ENCODE results near the gene IFNA14.

Gene IFNA14

DNA sequence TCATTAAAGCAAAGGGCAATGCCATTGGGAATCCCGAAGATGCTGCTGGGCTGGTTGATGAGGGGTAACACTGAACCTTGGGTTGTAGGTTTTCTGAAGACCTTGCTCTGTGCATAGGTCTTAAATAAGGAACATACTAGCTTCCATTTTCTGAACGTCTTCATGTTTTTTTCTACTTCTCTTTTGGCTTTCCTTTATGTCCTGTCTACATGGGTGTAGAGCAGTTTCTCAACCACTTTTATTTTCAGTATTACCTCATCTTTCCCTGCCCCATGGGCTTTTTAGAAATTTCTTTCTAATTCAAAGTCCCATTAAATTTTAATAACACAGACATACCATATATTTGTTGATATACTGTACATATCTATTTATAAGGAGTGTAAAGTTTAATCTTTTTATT is at the start of gene IFNA14:
IFNA14 (minus strand) TSS at position 95 of the 400 bp plus-strand sequence; CDS start at position 25, 70 bp downstream.
- POLR2A ChIA-PET (ENCODE audit: low non-redundant PET): no interaction called here
- no peak for DNase-seq (ENCODE audit: low spot score)

DNA sequence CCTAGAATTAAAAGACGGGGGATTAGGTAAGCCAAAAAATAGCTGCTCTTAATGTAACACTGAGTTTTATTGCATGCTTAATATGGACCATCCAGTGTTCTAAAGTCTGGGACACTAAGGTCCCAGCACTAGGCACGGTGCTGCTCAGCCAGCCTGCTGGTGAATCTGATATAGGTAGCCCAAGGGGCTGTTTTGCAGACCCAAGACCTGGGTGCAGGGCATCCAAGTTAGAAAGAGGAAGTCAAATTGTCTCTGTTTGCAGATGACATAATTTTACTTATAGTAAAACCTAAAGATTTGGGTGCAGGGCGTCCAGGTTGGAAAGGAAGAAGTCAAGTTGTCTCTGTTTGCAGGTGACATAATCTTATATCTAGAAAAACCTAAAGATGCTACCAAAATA is 47.5 kb upstream of the IFNA14 start:
- no peak overlapping the region for H3K27ac ChIP-seq
- POLR2A ChIA-PET (ENCODE audit: low non-redundant PET): no interaction called here
- TF ChIP-seq, protein P1, sequence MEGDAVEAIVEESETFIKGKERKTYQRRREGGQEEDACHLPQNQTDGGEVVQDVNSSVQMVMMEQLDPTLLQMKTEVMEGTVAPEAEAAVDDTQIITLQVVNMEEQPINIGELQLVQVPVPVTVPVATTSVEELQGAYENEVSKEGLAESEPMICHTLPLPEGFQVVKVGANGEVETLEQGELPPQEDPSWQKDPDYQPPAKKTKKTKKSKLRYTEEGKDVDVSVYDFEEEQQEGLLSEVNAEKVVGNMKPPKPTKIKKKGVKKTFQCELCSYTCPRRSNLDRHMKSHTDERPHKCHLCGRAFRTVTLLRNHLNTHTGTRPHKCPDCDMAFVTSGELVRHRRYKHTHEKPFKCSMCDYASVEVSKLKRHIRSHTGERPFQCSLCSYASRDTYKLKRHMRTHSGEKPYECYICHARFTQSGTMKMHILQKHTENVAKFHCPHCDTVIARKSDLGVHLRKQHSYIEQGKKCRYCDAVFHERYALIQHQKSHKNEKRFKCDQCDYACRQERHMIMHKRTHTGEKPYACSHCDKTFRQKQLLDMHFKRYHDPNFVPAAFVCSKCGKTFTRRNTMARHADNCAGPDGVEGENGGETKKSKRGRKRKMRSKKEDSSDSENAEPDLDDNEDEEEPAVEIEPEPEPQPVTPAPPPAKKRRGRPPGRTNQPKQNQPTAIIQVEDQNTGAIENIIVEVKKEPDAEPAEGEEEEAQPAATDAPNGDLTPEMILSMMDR (conservative IDR thresholded peaks at IDR 0.05; ENCODE audit: low read depth): no peak
- CTCF ChIA-PET: no interaction called here
- DNase-seq (ENCODE audit: low spot score): no peak

More for the DNA sequence above, at the start of gene IFNA14:
- CTCF ChIA-PET: interaction anchor here (0.6 to 1.1 kb wide), 2 partner anchors 13 to 79 kb away, joined by 3 to 4 read pairs; no protein-coding TSS in a partner anchor
- TF ChIP-seq, protein P1 (conservative IDR thresholded peaks at IDR 0.05; ENCODE audit: low read depth): no peak
- H3K27ac ChIP-seq: no peak within 1 kb of the TSS

DNA sequence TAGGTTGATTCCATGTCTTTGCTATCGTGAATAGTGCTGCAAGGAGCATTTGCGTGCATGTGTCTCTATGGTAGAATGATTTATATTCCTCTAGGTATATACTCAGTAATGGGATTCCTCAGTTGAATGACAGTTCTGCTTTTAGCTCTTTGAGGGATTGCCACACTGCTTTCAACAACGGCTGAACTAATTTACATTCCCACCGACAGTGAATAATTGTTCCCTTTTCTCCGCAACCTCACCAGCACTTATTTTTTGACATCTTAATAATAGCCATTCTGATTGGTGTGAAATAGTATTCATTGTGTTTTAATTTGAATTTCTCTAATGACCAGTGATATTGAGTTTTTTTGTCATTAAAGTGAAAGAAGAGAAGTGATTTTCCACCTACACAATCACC is 46.9 kb upstream of the IFNA14 start:
- DNase-seq (ENCODE audit: low spot score): no peak
- no peak overlapping the region for H3K27ac ChIP-seq
- ChIA-PET POLR2A (ENCODE audit: low non-redundant PET) (no interaction called here), CTCF (no interaction called here)
- TF ChIP-seq, protein P1 (conservative IDR thresholded peaks at IDR 0.05; ENCODE audit: low read depth): no peak

DNA sequence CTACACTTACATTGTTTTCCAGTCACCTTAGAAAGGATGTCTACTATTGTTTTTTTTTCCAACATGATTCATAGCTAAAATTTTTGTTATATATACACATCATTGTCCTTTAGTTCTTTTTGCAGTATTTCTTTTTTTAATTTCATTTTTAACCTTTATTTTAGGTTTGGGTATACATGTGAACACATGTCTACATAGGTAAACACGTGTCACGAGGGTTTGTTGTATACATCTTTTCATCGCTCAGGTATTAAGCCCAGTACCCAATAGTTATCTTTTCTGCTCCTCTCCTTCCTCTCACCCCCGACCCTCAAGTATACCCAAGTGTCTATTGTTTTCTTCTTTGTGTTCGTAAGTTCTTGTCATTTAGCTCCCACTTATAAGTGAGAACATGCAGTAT is 46.3 kb upstream of the IFNA14 start:
- H3K27ac ChIP-seq: no peak overlapping the region
- ChIA-PET CTCF (no interaction called here), POLR2A (ENCODE audit: low non-redundant PET) (no interaction called here)
- TF ChIP-seq, protein P1 (conservative IDR thresholded peaks at IDR 0.05; ENCODE audit: low read depth): no peak
- DNase-seq (ENCODE audit: low spot score): no peak

DNA sequence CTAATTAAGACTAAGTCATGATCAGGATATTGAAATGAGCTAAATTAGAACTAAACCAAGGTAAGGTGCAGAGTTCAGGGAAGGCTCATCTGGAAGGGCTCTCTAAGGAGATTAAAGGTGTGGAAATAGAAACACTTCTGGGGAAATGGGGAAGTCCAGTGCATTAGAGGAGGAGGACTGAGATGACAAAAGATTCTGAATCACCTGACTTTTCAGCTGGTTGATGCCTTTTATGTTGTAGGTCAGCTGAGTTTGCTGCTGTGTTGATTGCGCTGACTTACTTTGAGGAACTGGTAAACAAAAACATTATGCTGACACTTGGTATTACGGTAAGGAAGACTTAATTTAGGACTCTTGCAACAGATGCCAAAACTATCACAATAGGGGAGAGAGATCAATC is 41.5 kb upstream of the IFNA14 start:
- H3K27ac ChIP-seq: no peak overlapping the region
- no peak for DNase-seq (ENCODE audit: low spot score)
- POLR2A ChIA-PET (ENCODE audit: low non-redundant PET): no interaction called here
- CTCF ChIA-PET: interaction anchor here (0.6 kb wide), 1 partner anchor 10 kb away, joined by 3 read pairs; no protein-coding TSS in a partner anchor
- TF ChIP-seq, protein P1 (conservative IDR thresholded peaks at IDR 0.05; ENCODE audit: low read depth): no peak

DNA sequence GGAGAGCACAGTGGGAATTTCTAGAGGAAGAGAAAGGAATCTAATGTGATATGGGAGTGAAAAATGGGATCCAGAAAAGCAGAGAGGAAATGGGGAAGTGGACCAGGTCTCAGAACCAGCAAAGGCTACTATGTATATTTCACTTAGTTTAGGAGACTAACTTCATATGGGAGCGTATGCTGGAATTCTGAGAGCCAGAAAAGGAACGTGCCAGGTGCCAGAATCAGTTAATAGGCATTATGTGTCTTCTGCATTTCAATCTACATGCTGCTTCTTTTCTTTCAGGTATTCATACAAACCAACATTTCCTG is 28.5 kb upstream of the IFNA14 start:
- TF ChIP-seq, protein P1 (conservative IDR thresholded peaks at IDR 0.05; ENCODE audit: low read depth): no peak
- ChIA-PET POLR2A (ENCODE audit: low non-redundant PET) (no interaction called here), CTCF (interaction anchor here (1.5 kb wide), 1 partner anchor 15 kb away, joined by 10 read pairs; no protein-coding TSS in a partner anchor)
- H3K27ac ChIP-seq: no peak overlapping the region
- no peak for DNase-seq (ENCODE audit: low spot score)

Measured in RWPE1 (cell line).